OCI-LY1 (cell line): ENCODE results near the gene DCLK1.

ENCODE experiments used
- H2AFZ ChIP-seq: fragments of 200-600 bp; sonication (generic), shearing (Covaris generic); 2 replicates; pipeline ENCODE4 v1.6.0; 2014; ENCODE audit warnings: antibody characterized with exemption, mild to moderate bottlenecking, low read length
- H3F3A ChIP-seq: fragments of 200-600 bp; sonication (generic), shearing (Covaris generic); 2 replicates; pipeline ENCODE4 v1.6.0; 2014; ENCODE audit warnings: mild to moderate bottlenecking, antibody characterized with exemption, low read length, moderate library complexity; ENCODE audit not compliant: insufficient read depth
- H3K27ac ChIP-seq: fragments of 200-600 bp; sonication (generic); 2 replicates; pipeline ENCODE4 v1.5.1; 2014; ENCODE audit warnings: low read length, mixed run types, mild to moderate bottlenecking, low read depth; ENCODE audit not compliant: poor library complexity, severe bottlenecking
- H3K27me3 ChIP-seq: fragments of 200-600 bp; sonication (generic); 2 replicates; pipeline ENCODE4 v1.6.0; 2014; ENCODE audit warnings: antibody characterized with exemption, mild to moderate bottlenecking, low read length, moderate library complexity; ENCODE audit not compliant: insufficient read depth
- H3K36me3 ChIP-seq: fragments of 200-600 bp; sonication (generic); 2 replicates; pipeline ENCODE4 v1.6.1; 2014; ENCODE audit warnings: mild to moderate bottlenecking, antibody characterized with exemption, low read length, moderate library complexity, mixed read lengths; ENCODE audit not compliant: insufficient read depth
- H3K4me1 ChIP-seq: fragments of 200-600 bp; sonication (generic); 2 replicates; pipeline ENCODE4 v1.5.1; 2014; ENCODE audit warnings: mild to moderate bottlenecking, low read length, moderate library complexity; ENCODE audit not compliant: insufficient read depth, severe bottlenecking
- H3K4me2 ChIP-seq: fragments of 200-600 bp; sonication (generic), shearing (Covaris generic); 2 replicates; pipeline ENCODE4 v1.6.1; 2014; ENCODE audit warnings: low read length
- H3K4me3 ChIP-seq: fragments of 200-600 bp; sonication (generic); 2 replicates; pipeline ENCODE4 v1.5.1; 2014; ENCODE audit warnings: low read length, low read depth, mild to moderate bottlenecking, mixed read lengths; ENCODE audit not compliant: poor library complexity, severe bottlenecking
- H3K79me2 ChIP-seq: fragments of 200-600 bp; shearing (Covaris generic); 2 replicates; pipeline ENCODE4 v1.6.1; 2016; ENCODE audit warnings: mixed run types, low read length, mixed read lengths; ENCODE audit not compliant: insufficient read depth
- H3K9ac ChIP-seq: fragments of 200-600 bp; sonication (generic), shearing (Covaris generic); 2 replicates; pipeline ENCODE4 v1.6.1; 2014; ENCODE audit warnings: mild to moderate bottlenecking, low read length, mixed read lengths
- H3K9me2 ChIP-seq: fragments of 200-600 bp; sonication (generic), shearing (Covaris generic); 2 replicates; pipeline ENCODE4 v1.6.1; 2014; ENCODE audit warnings: low read depth, mild to moderate bottlenecking, low read length, mixed read lengths
- H3K9me3 ChIP-seq: fragments of 200-600 bp; shearing (Covaris generic); 2 replicates; pipeline ENCODE4 v1.6.1; 2014; ENCODE audit warnings: low read length, mixed read lengths
- H4K20me1 ChIP-seq: fragments of 200-600 bp; sonication (generic), shearing (Covaris generic); 2 replicates; pipeline ENCODE4 v1.6.0; 2016; ENCODE audit warnings: mild to moderate bottlenecking, low read length; ENCODE audit not compliant: insufficient read depth
- EZH2 ChIP-seq: fragments of 200-600 bp; sonication (generic), shearing (Covaris generic); IDR thresholded peaks from 2 replicates; pipeline ENCODE4 v1.8.0; 2017; ENCODE audit warnings: borderline replicate concordance, mixed run types, mild to moderate bottlenecking, antibody characterized with exemption, low read length, moderate library complexity, mixed read lengths
- TF ChIP-seq, protein P1 (sequence below): fragments of 200-600 bp; sonication (generic), shearing (Covaris generic); IDR thresholded peaks from 2 replicates; pipeline ENCODE4 v1.5.1; 2017; ENCODE audit warnings: mild to moderate bottlenecking, antibody characterized with exemption, low read length, moderate library complexity, mixed read lengths

The DCLK1 gene

DNA sequence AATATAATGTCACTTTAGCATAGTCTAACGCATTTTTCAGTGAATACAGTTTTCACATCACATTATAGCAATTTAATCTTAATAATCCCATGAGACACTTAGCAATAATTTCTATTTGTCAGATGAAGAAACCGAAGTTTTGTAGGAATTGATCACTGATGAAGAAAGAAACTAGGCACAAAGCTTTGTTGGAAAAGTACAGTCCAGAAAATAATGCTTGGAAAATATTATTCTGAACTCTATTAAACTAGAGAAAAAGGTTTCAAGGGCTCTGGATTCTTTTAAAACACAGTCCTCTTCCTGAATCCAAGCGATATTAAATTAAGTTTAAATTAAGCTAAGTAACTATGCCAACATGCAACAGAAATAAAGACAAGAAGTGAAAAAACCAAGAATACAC is 62.2 kb downstream of the DCLK1 start:
- Histone ChIP-seq H3K36me3 (no peaks in the 10 kb centered on the region), H3K4me3 (no peak overlapping the region), H3K9me3 (no peaks in the 10 kb centered on the region), H3K27me3 (no peaks in the 10 kb centered on the region), H3K9ac (no peak overlapping the region), H3K79me2 (no peaks in the 10 kb centered on the region), H3K9me2 (no peaks in the 10 kb centered on the region), H3K4me1 (no peaks in the 10 kb centered on the region), H3K4me2 (no peak overlapping the region), H3K27ac (no peak overlapping the region), H3F3A (no peaks in the 10 kb centered on the region), H4K20me1 (no peaks in the 10 kb centered on the region), H2AFZ (no peak overlapping the region)
- no peak for TF ChIP-seq EZH2
- TF ChIP-seq, protein P1, sequence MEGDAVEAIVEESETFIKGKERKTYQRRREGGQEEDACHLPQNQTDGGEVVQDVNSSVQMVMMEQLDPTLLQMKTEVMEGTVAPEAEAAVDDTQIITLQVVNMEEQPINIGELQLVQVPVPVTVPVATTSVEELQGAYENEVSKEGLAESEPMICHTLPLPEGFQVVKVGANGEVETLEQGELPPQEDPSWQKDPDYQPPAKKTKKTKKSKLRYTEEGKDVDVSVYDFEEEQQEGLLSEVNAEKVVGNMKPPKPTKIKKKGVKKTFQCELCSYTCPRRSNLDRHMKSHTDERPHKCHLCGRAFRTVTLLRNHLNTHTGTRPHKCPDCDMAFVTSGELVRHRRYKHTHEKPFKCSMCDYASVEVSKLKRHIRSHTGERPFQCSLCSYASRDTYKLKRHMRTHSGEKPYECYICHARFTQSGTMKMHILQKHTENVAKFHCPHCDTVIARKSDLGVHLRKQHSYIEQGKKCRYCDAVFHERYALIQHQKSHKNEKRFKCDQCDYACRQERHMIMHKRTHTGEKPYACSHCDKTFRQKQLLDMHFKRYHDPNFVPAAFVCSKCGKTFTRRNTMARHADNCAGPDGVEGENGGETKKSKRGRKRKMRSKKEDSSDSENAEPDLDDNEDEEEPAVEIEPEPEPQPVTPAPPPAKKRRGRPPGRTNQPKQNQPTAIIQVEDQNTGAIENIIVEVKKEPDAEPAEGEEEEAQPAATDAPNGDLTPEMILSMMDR: no peak

DNA sequence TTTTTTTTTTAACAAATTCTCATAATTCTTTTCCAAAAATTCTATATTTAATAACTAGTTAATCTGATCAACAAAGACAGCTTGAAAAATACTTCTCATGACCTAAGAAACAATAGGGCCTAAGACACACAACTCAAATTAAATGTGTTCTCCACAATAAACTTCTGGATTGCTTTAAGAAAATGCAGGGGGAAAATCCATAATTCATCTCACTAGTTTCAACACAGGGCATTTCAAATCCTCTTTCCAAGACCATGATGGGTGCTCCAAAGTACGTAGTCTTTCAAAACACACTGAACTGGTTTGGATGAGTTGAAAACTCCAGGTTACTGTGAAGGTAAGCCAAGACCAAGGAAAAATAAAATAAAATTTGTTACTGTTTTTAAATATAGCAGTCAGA is 62.6 kb downstream of the DCLK1 start:
- TF ChIP-seq, protein P1: no peak
- TF ChIP-seq EZH2: no peak
- H3K4me2 ChIP-seq: no peak overlapping the region
- H2AFZ ChIP-seq: no peak overlapping the region
- H4K20me1 ChIP-seq: no peaks in the 10 kb centered on the region
- no peak overlapping the region for H3K4me3 ChIP-seq
- H3K36me3 ChIP-seq: no peaks in the 10 kb centered on the region
- no peak overlapping the region for H3K27ac ChIP-seq
- H3K9ac ChIP-seq: no peak overlapping the region
- no peaks in the 10 kb centered on the region for H3F3A ChIP-seq
- no peaks in the 10 kb centered on the region for H3K4me1 ChIP-seq
- H3K27me3 ChIP-seq: no peaks in the 10 kb centered on the region
- no peaks in the 10 kb centered on the region for H3K79me2 ChIP-seq
- no peaks in the 10 kb centered on the region for H3K9me2 ChIP-seq
- no peaks in the 10 kb centered on the region for H3K9me3 ChIP-seq

DNA sequence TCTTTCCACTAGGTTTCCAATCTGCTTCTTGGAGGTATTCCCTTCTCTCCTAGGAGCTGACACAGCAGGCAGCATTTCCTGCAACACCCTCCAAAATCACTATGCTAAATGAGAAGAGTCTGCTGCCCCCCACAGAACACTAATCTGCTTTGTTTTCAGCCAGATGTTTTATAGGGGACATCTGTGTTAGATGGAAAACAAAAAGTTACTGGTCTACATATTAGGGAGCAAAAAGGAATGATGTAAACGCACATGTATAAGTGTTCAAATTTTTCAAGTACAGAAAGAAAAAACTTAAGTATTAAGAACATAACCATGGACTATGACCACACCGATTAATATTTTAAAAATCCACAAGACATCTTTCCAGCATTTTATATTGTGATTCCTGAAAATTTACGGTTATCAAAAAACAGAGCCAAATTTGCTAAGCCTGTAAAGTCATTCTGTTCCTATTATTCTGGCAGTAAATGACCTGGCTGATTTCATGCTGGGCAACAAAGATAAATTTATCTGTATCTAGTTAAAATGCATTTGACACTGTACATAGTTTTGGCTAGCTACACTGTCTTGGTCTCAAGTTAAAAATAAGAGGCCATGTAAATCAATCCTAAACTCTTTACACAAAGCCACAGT is 63.3 kb downstream of the DCLK1 start:
- no peaks in the 10 kb centered on the region for H4K20me1 ChIP-seq
- H3K4me3 ChIP-seq: no peak overlapping the region
- no peak overlapping the region for H3K9ac ChIP-seq
- no peaks in the 10 kb centered on the region for H3F3A ChIP-seq
- no peaks in the 10 kb centered on the region for H3K27me3 ChIP-seq
- H3K4me2 ChIP-seq: no peak overlapping the region
- H3K9me3 ChIP-seq: no peaks in the 10 kb centered on the region
- H2AFZ ChIP-seq: no peak overlapping the region
- no peaks in the 10 kb centered on the region for H3K36me3 ChIP-seq
- H3K9me2 ChIP-seq: no peaks in the 10 kb centered on the region
- H3K79me2 ChIP-seq: no peaks in the 10 kb centered on the region
- no peaks in the 10 kb centered on the region for H3K4me1 ChIP-seq
- TF ChIP-seq, protein P1: no peak
- no peak for TF ChIP-seq EZH2
- H3K27ac ChIP-seq: no peak overlapping the region
